Prostate gland (tissue), 2 donors: ENCODE results near the gene SELENOH. TPM values are rescaled to one million over a fixed set of nuclear protein-coding genes. Genes with fewer than 3 reads are reported as not detected.

Source experiments
- DNase-seq: peaks from one replicate; pipeline ENCODE4 v3.0.0-alpha.2; 2019; ENCODE audit warnings: low spot score
- H3K27ac ChIP-seq, 2 donors: fragments of 200-600 bp; sonication (generic); 2 replicates each; pipeline ENCODE4 v1.5.1; 2017 to 2019
- H3K27me3 ChIP-seq: fragments of 200-600 bp; sonication (generic); replicated peaks from 2 replicates; pipeline ENCODE4 v1.5.1; 2019; ENCODE audit not compliant: insufficient read depth
- H3K36me3 ChIP-seq, 2 donors: fragments of 200-600 bp; sonication (generic); 1 replicate in 1 of 2; 2 replicates in 1 of 2; pipeline versions ENCODE4 v1.5.1 to v1.8.1; 2017 to 2019
- H3K4me1 ChIP-seq: fragments of 200-600 bp; sonication (generic); replicated peaks from 2 replicates; pipeline ENCODE4 v1.5.1; 2019
- H3K4me3 ChIP-seq, 2 donors: fragments of 200-600 bp; sonication (generic); 2 replicates each; pipeline ENCODE4 v1.5.1; 2017 to 2019
- H3K9me3 ChIP-seq: fragments of 200-600 bp; sonication (generic); 2 replicates; pipeline ENCODE4 v1.5.1; 2017
- POLR2A ChIP-seq: fragments of 450-650 bp; IDR thresholded peaks from one replicate; pipeline ENCODE4 v1.6.1; 2016; ENCODE audit warnings: antibody characterized with exemption, mild to moderate bottlenecking
- POLR2AphosphoS5 ChIP-seq: sonication (generic); formaldehyde crosslinking; IDR thresholded peaks from one replicate; pipeline ENCODE4 v1.6.1; 2017; ENCODE audit warnings: antibody characterized with exemption
- WGBS: methylation state at CpG from one replicate; pipeline ENCODE4 v1.1.5; 2018; 5-methylcytosine and 5-hydroxymethylcytosine counted together
- intact Hi-C: fragments of 100-400 bp; cut with DNase I; formaldehyde crosslinking; loops from one replicate; pipeline ENCODE4 v1.14.2; 2022
- total RNA-seq, 2 donors: library from RNA; depleted of rRNA; stranded (reverse); fragments of >200 nt; gene quantifications; one replicate each; pipeline ENCODE4 v1.1.0, GENCODE V29; 2016
- TF ChIP-seq, protein P1 (sequence below), 4 experiments: fragments of 200-600 bp in 2 of 4; fragments of 450-650 bp in 2 of 4; sonication (generic) in 2 of 4; IDR thresholded peaks; 1 replicate in 3 of 4; 2 replicates in 1 of 4; pipeline ENCODE4 v1.5.1; 2016 to 2019; ENCODE audit warnings: antibody characterized with exemption in 4 of 4, mild to moderate bottlenecking in 2 of 4, moderate library complexity in 2 of 4

SELENOH gene, protein sequence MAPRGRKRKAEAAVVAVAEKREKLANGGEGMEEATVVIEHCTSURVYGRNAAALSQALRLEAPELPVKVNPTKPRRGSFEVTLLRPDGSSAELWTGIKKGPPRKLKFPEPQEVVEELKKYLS
- 100 to 1,000 TPM; 181 to 334 TPM for total RNA-seq

GRCh38 chr11:57741132-57742086 lies at the start of gene SELENOH:
Gene SELENOH (plus strand): TSS chr11:57741491. CDS start chr11:57741596, 105 bp downstream.
- H3K4me3 ChIP-seq: peak within 1 kb of the TSS; percentile 60 to 63
- WGBS: under 1% methylated on average over 75 of the region's 75 CpGs

DNA sequence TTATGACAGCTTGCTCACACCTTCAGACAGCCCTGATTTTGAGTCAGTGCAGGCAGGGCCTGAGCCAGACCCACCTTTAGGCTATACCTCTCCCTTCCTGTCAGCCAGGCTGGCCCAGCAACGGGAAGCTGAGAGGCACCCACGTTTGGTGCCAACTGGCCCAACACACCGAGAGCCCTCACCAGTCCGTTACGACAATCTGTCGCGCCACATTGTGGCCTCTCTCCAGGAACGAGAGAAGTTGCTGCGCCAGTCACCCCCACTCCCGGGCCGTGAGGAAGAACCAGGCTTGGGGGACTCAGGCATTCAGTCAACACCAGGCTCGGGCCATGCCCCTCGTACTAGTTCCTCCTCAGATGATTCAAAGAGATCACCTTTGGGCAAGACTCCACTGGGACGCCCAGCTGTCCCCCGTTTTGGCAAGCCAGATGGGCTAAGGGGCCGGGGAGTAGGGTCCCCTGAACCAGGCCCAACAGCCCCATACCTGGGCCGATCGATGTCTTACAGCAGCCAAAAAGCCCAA lies 42.4 kb upstream of the SELENOH start:
- TF ChIP-seq POLR2A (no peak), POLR2AphosphoS5 (no peak)
- TF ChIP-seq, protein P1, sequence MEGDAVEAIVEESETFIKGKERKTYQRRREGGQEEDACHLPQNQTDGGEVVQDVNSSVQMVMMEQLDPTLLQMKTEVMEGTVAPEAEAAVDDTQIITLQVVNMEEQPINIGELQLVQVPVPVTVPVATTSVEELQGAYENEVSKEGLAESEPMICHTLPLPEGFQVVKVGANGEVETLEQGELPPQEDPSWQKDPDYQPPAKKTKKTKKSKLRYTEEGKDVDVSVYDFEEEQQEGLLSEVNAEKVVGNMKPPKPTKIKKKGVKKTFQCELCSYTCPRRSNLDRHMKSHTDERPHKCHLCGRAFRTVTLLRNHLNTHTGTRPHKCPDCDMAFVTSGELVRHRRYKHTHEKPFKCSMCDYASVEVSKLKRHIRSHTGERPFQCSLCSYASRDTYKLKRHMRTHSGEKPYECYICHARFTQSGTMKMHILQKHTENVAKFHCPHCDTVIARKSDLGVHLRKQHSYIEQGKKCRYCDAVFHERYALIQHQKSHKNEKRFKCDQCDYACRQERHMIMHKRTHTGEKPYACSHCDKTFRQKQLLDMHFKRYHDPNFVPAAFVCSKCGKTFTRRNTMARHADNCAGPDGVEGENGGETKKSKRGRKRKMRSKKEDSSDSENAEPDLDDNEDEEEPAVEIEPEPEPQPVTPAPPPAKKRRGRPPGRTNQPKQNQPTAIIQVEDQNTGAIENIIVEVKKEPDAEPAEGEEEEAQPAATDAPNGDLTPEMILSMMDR (IDR thresholded peaks at IDR 0.05): no peak
- no peaks in the 10 kb centered on the region for H3K27me3 ChIP-seq
- WGBS: 81% methylated on average over 18 of the region's 18 CpGs
- H3K36me3 ChIP-seq: peaks cover 9 to 46% of the 10 kb centered on the region in 2 donors
- no peaks in the 10 kb centered on the region for H3K4me1 ChIP-seq
- no peak overlapping the region for H3K27ac ChIP-seq
- intact Hi-C loops: no loop called here
- no peaks in the 10 kb centered on the region for H3K9me3 ChIP-seq
- no peak for DNase-seq
- H3K4me3 ChIP-seq: no peak overlapping the region

More at GRCh38 chr11:57741132-57742086, at the start of gene SELENOH:
- Histone ChIP-seq H3K27ac (peak within 1 kb of the TSS; percentile 85 to 86), H3K9me3 (no peaks in the 10 kb centered on the region), H3K27me3 (no peaks in the 10 kb centered on the region), H3K4me1 (no peaks in the 10 kb centered on the region), H3K36me3 (peaks cover 0 to 11% of the 10 kb centered on the region in 2 donors)
- TF ChIP-seq, protein P1 (IDR thresholded peaks at IDR 0.05): peak in 2 of 4 experiments; percentile 4 to 13
- TF ChIP-seq POLR2A (peak; percentile 82), POLR2AphosphoS5 (peak; percentile 98)
- peak; percentile 96 for DNase-seq
- intact Hi-C loops: loop anchor here (2.0 kb wide), 1 partner anchor 29 kb away; the partner anchor contains the start of genes MED19 and TMX2

DNA sequence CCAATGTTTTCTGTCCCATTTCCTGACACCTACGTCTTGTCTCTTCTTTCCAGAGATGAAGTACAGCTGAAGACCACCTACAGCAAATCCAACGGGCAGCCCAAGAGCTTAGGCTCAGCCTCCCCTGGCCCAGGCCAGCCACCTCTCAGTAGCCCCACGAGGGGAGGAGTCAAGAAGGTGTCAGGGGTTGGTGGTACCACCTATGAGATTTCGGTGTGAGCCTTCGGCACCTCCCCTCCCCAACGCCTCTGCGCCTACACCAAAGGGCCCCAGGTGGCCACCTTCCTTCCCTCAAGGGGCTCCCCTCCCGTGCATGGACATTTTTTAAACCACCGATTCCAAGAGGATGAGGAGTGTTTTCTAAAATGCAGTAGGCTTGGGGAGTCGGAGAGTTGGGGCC lies 41.5 kb upstream of the SELENOH start:
- peaks cover 11 to 37% of the 10 kb centered on the region in 2 donors for H3K36me3 ChIP-seq
- no peaks in the 10 kb centered on the region for H3K9me3 ChIP-seq
- intact Hi-C loops: no loop called here
- no peak overlapping the region for H3K27ac ChIP-seq
- TF ChIP-seq, protein P1 (IDR thresholded peaks at IDR 0.05): no peak
- TF ChIP-seq POLR2AphosphoS5 (no peak), POLR2A (no peak)
- no peaks in the 10 kb centered on the region for H3K4me1 ChIP-seq
- 83% methylated on average over 10 of the region's 10 CpGs for WGBS
- H3K27me3 ChIP-seq: no peaks in the 10 kb centered on the region
- H3K4me3 ChIP-seq: no peak overlapping the region
- DNase-seq: no peak

- Histone ChIP-seq H3K27me3 (no peaks in the 10 kb centered on the region), H3K4me3 (no peak overlapping the region), H3K27ac (no peak overlapping the region), H3K36me3 (peaks cover 12 to 35% of the 10 kb centered on the region in 2 donors), H3K4me1 (no peaks in the 10 kb centered on the region), H3K9me3 (no peaks in the 10 kb centered on the region)
- no peak for DNase-seq
- intact Hi-C loops: no loop called here
- WGBS: 67% methylated on average over 3 of the region's 3 CpGs
- TF ChIP-seq POLR2A: no peak
- TF ChIP-seq POLR2AphosphoS5: no peak
- TF ChIP-seq, protein P1 (IDR thresholded peaks at IDR 0.05): no peak
Measured at GRCh38 chr11:57700425-57700824, 40.9 kb upstream of the SELENOH start.
